HG03139 (cell line): ENCODE results near the gene CSNK2A3.
"Not testable (repeated sequence)": the region's sequence is repeated elsewhere in the genome, so short reads cannot be mapped to it uniquely, and the experiment has no call there.

Source experiments
- ATAC-seq: cut with Tn5 transposase; IDR thresholded peaks from one replicate; pipeline ENCODE4 v1.9.1; 2021; ENCODE audit not compliant: unreplicated experiment

The CSNK2A3 gene

GRCh38 chr11:11352878-11353277 is at the start of gene CSNK2A3:
Gene CSNK2A3, minus strand, starts transcription at chr11:11353250. Its CDS starts 131 bp downstream, at chr11:11353119.
- ATAC-seq: not testable (repeated sequence)

GRCh38 chr11:11401960-11402535 is 49.0 kb upstream of the CSNK2A3 start:
- ATAC-seq: no peak

- no peak for ATAC-seq
These were observed 47.7 kb upstream of the CSNK2A3 start for GRCh38 chr11:11400635-11401232.

- no peak for ATAC-seq
These were observed 47.1 kb upstream of the CSNK2A3 start for GRCh38 chr11:11400121-11400520.

GRCh38 chr11:11397781-11398180 is 44.7 kb upstream of the CSNK2A3 start:
- ATAC-seq: no peak

GRCh38 chr11:11397036-11397415 is 44.0 kb upstream of the CSNK2A3 start:
- ATAC-seq: no peak

- ATAC-seq: no peak
These were observed 43.4 kb upstream of the CSNK2A3 start for GRCh38 chr11:11396301-11397035.

GRCh38 chr11:11395126-11395525 is 42.1 kb upstream of the CSNK2A3 start:
- no peak for ATAC-seq

GRCh38 chr11:11394241-11394640 is 41.2 kb upstream of the CSNK2A3 start:
- ATAC-seq: no peak

- no peak for ATAC-seq
These were observed 38.9 kb upstream of the CSNK2A3 start for GRCh38 chr11:11391796-11392463.

GRCh38 chr11:11391169-11391568 is 38.1 kb upstream of the CSNK2A3 start:
- ATAC-seq: no peak

GRCh38 chr11:11390068-11390771 is 37.2 kb upstream of the CSNK2A3 start:
- ATAC-seq: no peak

GRCh38 chr11:11389238-11389637 is 36.2 kb upstream of the CSNK2A3 start:
- ATAC-seq: no peak

GRCh38 chr11:11387622-11388305 is 34.7 kb upstream of the CSNK2A3 start:
- no peak for ATAC-seq

GRCh38 chr11:11387207-11387606 is 34.2 kb upstream of the CSNK2A3 start:
- no peak for ATAC-seq

GRCh38 chr11:11384829-11385228 is 31.8 kb upstream of the CSNK2A3 start:
- no peak for ATAC-seq

- no peak for ATAC-seq
These were observed 30.9 kb upstream of the CSNK2A3 start for GRCh38 chr11:11383995-11384394.

- no peak for ATAC-seq
These were observed 29.9 kb upstream of the CSNK2A3 start for GRCh38 chr11:11382858-11383532.

GRCh38 chr11:11381471-11382105 is 28.5 kb upstream of the CSNK2A3 start:
- no peak for ATAC-seq

- ATAC-seq: no peak
These were observed 27.8 kb upstream of the CSNK2A3 start for GRCh38 chr11:11380883-11381282.
